Stimulated activated CD4-positive, alpha-beta T cell treated with anti-CD3 and anti-CD28 coated beads, Interleukin-4, amount 100 ng/mL, for 24 hours (primary cell): ENCODE measurements around the gene TSNAX.
"Not testable (repeated sequence)": the region's sequence is repeated elsewhere in the genome, so short reads cannot be mapped to it uniquely, and the experiment has no call there.

Source experiments
- DNase-seq: peaks from one replicate; pipeline ENCODE4 v3.0.0-alpha.2; 2020

The TSNAX gene

DNA sequence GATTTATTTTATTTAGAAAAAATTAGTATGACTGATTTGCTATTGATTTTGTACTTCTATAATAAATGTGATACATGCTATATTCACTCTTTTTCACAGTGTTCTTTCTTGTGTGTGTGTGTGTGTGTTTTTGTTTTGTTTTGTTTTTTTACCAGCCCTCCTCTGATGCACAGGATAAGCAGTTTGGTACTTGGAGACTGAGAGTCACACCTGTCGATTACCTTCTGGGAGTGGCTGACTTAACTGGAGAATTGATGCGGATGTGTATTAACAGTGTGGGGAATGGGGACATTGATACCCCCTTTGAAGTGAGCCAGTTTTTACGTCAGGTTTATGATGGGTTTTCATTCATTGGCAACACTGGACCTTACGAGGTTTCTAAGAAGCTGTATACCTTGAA, 35.9 kb downstream of the TSNAX start:
- no peak for DNase-seq

DNA sequence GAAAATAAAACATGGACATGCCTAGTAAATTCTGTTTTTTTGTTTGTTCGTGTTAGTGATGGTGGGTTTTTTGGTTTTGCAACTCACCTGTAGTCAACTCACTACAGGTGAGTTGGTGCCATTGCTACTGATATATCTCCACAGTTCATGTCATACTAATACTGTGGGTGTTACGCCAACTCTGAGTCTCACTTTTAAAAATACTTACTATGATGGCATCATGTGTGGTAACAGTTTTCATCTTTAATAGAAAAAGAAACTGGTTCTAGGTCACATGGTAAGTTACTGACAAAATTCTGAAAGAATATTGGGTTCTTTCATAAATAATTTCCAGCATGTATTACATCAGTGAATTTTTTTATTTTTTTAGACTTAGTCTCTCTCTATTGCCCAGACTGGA, 38.0 kb downstream of the TSNAX start:
- no peak for DNase-seq

GRCh38 chr1:231570262-231570661, 41.8 kb downstream of the TSNAX start:
- DNase-seq: not testable (repeated sequence)

- no peak for DNase-seq
Observed at GRCh38 chr1:231571904-231572303, 43.4 kb downstream of the TSNAX start.

DNA sequence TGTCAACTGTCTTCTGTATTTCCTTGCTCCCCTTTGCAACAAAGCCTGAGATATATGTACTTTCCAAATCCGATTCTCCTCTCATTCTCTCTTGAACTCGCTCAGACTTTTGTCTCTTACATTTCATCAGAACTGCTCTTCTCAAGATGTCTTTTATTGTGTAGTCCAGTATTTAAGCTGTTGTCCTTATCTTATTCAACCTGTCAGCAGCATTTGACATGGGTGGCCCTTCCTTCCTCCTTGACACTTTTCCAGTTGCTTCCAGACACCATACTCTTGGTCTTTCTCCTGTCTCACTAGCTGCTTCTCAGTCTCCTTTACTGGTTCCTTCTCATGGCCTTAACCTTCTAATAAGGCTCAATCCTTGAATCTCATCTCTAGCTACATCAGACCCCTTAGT, 47.0 kb downstream of the TSNAX start:
- DNase-seq: no peak

DNA sequence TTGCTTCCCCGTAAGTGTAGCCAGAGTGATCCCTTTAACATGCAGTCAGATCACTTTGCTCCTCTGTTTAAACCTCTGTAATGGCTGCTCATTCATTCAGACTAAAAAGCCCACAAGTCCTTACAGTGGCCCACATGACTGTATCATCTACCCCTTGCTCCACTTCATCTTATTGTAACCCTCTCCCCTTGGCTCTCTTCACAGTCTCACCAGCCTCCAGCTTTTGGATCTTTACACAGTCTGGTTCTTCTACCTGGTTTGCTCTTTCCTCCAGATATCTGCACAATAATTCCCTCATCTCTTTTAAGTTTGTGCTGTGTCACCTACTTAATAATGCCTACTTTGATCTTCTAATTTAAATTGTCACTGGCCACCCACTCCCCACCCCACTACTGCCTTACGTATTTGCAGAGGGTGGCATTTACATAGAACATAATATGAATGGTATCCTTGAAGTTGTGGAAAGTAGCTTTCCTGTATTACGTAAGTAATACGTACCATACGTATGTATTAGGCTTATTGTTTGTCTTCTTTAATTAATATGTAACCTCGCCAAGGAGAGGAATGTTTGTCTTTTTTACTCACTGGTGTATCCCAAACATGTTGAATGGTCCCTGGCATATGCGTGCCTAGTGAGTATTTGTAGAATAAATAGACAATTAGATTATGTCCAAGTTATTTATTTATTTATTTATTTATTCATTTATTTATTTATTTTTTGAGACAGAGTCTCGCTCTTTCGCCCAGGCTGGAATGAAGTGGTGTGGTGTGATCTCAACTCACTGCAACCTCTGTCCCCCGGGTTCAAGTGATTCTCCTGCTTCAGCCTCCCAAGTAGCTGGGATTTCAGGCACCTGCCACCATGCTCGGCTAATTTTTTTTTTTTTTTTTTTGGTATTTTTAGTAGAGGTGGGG, 48.6 kb downstream of the TSNAX start:
- no peak for DNase-seq

DNA sequence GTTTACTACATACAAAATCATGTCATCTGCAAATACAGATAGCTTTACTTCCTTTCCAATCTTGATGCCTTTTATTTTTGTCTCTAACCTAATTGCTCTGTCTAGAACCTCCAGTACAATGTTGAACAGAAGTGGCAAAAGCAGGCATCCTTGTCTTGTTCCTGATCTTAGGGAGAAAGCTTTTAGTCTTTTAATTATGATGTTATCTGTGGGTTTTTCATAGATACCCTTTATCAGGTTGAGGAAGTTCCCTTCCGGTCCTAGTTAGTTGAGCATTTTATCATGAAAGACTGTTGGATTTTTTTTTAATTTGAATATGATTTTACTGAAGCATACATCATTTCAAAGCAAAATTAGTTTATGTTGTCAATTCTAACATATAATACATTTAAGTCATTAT, 52.4 kb downstream of the TSNAX start:
- DNase-seq: no peak

- DNase-seq: no peak
Observed at GRCh38 chr1:231581859-231582258, 53.4 kb downstream of the TSNAX start.

DNA sequence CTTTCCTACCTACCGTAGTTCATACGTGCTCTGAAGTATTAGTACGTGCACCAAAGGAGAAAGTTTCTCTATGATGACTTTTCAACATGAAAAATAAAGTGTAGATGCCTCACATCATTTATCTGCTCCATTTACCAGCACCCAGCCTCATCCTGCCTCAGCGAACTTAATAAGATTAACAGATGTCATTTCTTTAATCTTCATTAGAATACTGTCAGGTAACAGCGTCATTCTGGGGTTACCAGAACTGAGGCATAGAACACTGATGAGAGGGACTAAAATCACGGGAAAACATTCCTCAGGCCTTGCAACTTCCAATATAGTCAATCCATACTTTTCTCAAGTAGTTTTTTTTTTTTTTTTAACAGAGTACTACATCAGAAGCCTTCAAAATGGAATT, 54.9 kb downstream of the TSNAX start:
- no peak for DNase-seq

GRCh38 chr1:231584117-231584516, 55.6 kb downstream of the TSNAX start:
- DNase-seq: no peak

- DNase-seq: no peak
Observed at GRCh38 chr1:231584921-231585320, 56.5 kb downstream of the TSNAX start.

DNA sequence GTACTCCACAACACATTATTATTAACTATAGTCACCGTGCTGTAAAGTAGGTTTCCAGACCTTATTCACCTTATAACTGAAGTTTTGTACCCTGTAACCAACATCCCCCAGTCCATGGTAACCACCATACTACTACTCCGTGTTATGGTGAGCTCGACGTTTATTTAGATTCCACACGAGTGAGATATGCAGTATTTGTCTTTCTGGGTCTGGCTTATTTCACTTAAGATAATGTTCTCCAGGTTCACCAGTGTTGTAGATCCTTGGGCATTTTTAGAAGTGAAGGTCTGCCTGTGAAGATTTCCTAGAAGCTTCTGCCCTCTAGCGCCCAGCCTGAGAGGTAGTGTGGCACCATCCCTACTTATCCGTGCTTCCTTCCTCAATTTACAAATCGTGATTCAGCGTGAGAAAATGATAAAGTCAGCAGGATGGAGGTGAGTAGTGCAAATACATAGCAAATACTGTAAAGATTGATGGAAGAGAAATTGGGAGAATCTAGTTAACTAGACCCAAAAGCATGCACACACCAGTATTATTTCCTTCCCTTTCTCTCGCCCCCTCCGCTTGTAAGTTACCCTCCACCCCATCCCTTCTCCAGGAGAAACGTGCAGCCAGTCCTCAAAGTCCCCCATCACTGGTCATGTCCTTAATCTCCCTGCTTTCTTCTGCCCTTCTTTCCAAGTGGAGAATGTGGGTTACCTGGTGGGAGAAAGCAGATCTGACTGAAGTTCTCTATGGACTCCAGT, 62.2 kb downstream of the TSNAX start:
- DNase-seq: peak; percentile 48

GRCh38 chr1:231591466-231591865, 63.0 kb downstream of the TSNAX start:
- no peak for DNase-seq

GRCh38 chr1:231592809-231593208, 64.3 kb downstream of the TSNAX start:
- no peak for DNase-seq

GRCh38 chr1:231593264-231593663, 64.8 kb downstream of the TSNAX start:
- not testable (repeated sequence) for DNase-seq

DNA sequence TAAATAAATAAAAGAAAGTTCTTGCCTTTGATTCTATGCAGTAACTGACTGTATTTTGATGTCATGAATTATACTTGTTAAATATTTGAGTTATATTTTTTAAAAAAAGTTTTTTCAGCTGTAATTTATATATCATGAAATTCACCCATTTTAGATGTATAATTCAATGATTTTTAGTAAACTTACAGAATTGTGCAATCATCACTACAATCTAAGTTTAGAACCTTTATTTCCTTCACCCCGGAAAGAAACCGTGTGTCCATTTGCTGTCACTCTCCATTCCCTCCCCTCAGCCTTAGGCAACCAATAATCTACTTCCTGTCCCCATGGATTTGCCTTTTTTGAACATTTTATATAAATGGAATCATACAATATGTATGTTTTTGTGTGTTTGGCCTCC, 65.7 kb downstream of the TSNAX start:
- no peak for DNase-seq

DNA sequence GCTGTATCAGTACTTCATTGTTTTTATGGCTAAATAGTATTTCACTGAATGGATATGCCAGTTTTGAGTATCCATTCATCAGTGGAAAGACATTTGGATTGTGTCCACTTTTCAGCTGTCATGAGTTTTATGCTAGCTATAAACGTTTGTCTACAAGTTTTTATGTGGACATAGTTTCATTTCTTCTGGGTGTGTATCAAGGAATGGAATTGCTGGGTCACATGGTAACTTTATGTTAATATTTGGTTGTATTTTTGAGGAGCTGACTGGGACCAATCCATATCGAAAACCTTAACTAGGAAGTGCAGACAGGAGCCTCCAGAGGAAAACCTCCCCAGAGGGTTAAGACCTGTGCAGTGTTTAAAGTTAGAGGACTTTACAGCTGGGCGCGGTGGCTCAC, 66.3 kb downstream of the TSNAX start:
- DNase-seq: no peak

- no peak for DNase-seq
Observed at GRCh38 chr1:231596337-231596791, 67.9 kb downstream of the TSNAX start.

- no peak for DNase-seq
Observed at GRCh38 chr1:231597971-231598370, 69.5 kb downstream of the TSNAX start.

DNA sequence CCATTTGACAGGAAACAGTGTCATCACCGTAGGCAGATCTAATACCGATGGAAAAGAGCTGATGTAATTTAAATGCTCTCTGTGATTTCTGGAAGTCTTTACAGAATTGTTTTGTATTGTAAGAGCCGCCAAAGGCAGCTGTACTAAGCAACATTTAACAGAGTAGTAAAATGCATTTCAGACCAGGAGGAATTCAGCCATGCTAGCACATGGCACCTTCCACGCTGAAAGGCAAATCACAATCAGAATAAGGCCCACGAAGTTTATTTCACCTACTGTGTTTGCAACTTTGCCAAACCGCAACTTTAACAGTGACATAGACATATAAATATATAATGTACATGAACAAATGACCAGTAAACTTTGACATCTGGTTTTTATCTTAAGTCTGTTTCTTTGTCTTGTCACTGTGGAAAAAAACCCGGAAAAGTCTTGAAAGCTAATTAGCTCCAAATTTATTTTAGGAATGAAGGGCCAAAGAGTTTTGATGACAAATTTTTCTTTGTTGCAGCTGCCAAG, 72.0 kb downstream of the TSNAX start:
- DNase-seq: no peak

DNA sequence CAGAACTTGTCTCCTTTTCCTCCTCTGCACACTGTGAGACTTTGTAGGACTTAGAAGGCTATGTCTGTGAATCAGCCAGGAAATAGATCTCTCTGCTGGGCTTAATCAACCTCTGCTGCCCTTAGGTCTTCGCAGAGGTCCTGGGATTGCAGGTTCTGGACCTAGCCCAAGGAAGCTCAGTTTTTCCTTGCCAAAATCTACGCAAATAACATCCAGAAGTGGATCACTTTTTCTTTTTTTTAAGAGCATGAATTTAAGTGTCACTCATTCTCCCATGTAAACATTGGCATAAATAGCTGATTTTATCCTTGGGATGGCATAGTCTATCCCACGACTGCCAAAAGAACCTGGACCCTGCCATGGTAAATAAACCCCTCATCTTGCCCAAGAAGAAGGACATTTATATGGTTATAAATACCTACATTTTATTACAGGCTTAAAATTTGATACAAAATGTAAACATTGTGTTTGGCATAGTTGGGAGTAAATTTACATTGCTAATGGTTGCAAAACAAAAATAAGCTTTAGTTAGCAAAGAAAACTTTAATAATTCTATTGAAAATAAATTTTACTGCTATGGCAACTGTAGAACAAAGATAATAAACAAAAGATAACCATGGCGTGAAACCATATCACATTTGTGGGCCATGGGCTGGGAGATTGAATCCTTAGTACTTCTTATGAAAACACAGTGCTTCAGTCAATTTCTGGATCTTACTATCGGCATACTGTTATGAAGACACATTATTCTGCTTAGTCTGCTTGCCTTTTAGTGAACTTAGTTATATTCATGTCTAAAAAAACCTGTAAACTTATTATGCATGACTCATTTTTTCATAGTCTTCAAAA, 73.6 kb downstream of the TSNAX start:
- DNase-seq: no peak

- no peak for DNase-seq
Observed at GRCh38 chr1:231602673-231602984, 74.2 kb downstream of the TSNAX start.
